Measurements from ENCODE around the gene ADCY3. TPM values are rescaled to one million over a fixed set of nuclear protein-coding genes. Genes with fewer than 3 reads are reported as not detected.
A peak's percentile ranks its signal among the peaks of the same experiment; 100 is the strongest.

Gene ADCY3
- total RNA-seq, 4 donors from 2014 or later, result 3.9 to 16.6 (median 12.3) TPM

DNA sequence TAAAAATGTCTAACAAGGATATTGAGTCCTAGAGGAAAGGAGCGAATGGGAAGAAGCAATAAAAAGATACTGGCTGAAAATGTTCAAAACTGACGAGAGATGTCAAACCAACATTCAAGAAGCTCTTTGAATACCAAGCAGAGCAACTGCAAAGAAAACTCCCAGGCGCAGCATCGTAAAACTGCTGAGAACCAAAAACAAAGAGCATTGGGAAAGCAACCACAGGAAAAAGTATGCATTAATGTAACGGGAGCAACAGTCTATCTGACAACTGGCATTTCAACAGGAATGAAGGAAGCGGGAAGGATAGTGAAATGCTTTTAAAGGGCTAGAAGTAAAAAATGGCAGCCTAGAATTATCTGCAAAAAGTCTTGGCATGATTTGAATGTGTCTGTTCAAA is 53.1 kb downstream of the ADCY3 start:
- no peaks in the 10 kb centered on the region for H3K9me3 ChIP-seq
- no peak overlapping the region for H3K4me3 ChIP-seq
- no peak overlapping the region for H3K27ac ChIP-seq
- H3K36me3 ChIP-seq, result no peaks in the 10 kb centered on the region
- intact Hi-C loops (cut with DNase I; ENCODE audit: low total_unique reads), result no loop called here
- H3K27me3 ChIP-seq, result no peaks in the 10 kb centered on the region
- no peaks in the 10 kb centered on the region for H3K4me1 ChIP-seq
- TF ChIP-seq POLR2A (IDR thresholded peaks at IDR 0.05), result no peak
- TF ChIP-seq, protein P1, sequence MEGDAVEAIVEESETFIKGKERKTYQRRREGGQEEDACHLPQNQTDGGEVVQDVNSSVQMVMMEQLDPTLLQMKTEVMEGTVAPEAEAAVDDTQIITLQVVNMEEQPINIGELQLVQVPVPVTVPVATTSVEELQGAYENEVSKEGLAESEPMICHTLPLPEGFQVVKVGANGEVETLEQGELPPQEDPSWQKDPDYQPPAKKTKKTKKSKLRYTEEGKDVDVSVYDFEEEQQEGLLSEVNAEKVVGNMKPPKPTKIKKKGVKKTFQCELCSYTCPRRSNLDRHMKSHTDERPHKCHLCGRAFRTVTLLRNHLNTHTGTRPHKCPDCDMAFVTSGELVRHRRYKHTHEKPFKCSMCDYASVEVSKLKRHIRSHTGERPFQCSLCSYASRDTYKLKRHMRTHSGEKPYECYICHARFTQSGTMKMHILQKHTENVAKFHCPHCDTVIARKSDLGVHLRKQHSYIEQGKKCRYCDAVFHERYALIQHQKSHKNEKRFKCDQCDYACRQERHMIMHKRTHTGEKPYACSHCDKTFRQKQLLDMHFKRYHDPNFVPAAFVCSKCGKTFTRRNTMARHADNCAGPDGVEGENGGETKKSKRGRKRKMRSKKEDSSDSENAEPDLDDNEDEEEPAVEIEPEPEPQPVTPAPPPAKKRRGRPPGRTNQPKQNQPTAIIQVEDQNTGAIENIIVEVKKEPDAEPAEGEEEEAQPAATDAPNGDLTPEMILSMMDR (IDR thresholded peaks at IDR 0.05 in 4 of 5, conservative IDR thresholded peaks at IDR 0.05 in 1 of 5), result no peak
- in situ Hi-C loops (cut with MboI; ENCODE audit: low sequenced_read_pairs in 4 of 4), result no loop called here
- no peak for DNase-seq
- ATAC-seq, result no peak

GRCh38 chr2:24863641-24864040 is 56.4 kb downstream of the ADCY3 start:
- Histone ChIP-seq H3K4me3 (no peak overlapping the region), H3K4me1 (no peaks in the 10 kb centered on the region), H3K36me3 (no peaks in the 10 kb centered on the region), H3K9me3 (no peaks in the 10 kb centered on the region), H3K27me3 (no peaks in the 10 kb centered on the region), H3K27ac (peak overlapping the region; percentile 22 to 69 (median 30))
- no peak for TF ChIP-seq POLR2A (IDR thresholded peaks at IDR 0.05)
- TF ChIP-seq, protein P1 (IDR thresholded peaks at IDR 0.05 in 4 of 5, conservative IDR thresholded peaks at IDR 0.05 in 1 of 5), result no peak
- in situ Hi-C loops (cut with MboI; ENCODE audit: low sequenced_read_pairs in 4 of 4) (no loop called here), intact Hi-C loops (cut with DNase I; ENCODE audit: low total_unique reads) (no loop called here)
- ATAC-seq, result no peak
- no peak for DNase-seq

GRCh38 chr2:24861500-24861899 is 58.5 kb downstream of the ADCY3 start:
- Histone ChIP-seq H3K36me3 (no peaks in the 10 kb centered on the region), H3K9me3 (no peaks in the 10 kb centered on the region), H3K4me1 (no peaks in the 10 kb centered on the region), H3K4me3 (no peak overlapping the region), H3K27ac (peak overlapping the region; percentile 49 to 72 (median 61)), H3K27me3 (no peaks in the 10 kb centered on the region)
- peak in 1 of 2 donors; percentile 41 for DNase-seq
- no peak for TF ChIP-seq POLR2A (IDR thresholded peaks at IDR 0.05)
- TF ChIP-seq, protein P1 (IDR thresholded peaks at IDR 0.05 in 4 of 5, conservative IDR thresholded peaks at IDR 0.05 in 1 of 5), result no peak
- in situ Hi-C loops (cut with MboI; ENCODE audit: low sequenced_read_pairs in 4 of 4) (no loop called here), intact Hi-C loops (cut with DNase I; ENCODE audit: low total_unique reads) (no loop called here)
- peak; percentile 50 to 56 for ATAC-seq

DNA sequence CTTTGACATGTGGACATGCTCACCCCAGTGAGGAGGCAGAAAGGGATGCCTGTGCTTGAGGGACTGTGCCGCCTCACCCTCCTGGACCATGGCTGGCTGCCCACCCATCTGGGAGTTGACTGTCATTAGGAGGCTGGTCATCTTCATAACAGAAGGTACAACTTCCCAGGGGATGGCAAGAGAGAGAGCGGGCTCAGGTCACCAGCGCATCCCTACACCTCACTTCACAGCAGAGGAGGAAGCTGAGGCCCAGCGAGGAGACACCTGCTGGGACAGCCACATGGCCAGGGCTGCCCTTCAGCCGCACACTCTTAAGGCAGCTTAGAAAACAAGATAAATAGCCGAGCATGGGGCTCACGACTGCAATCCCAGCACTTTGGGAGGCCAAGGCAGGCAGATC is 59.4 kb downstream of the ADCY3 start:
- peak overlapping the region in 3 of 4 donors; percentile 54 to 69 (median 63) for H3K27ac ChIP-seq
- no peaks in the 10 kb centered on the region for H3K27me3 ChIP-seq
- intact Hi-C loops (cut with DNase I; ENCODE audit: low total_unique reads) (no loop called here), in situ Hi-C loops (cut with MboI; ENCODE audit: low sequenced_read_pairs in 4 of 4) (no loop called here)
- no peak overlapping the region for H3K4me3 ChIP-seq
- H3K9me3 ChIP-seq, result no peaks in the 10 kb centered on the region
- no peaks in the 10 kb centered on the region for H3K4me1 ChIP-seq
- no peak for DNase-seq
- no peak for ATAC-seq
- no peaks in the 10 kb centered on the region for H3K36me3 ChIP-seq
- no peak for TF ChIP-seq POLR2A (IDR thresholded peaks at IDR 0.05)

GRCh38 chr2:24859968-24860600 is 60.0 kb downstream of the ADCY3 start:
- no peak overlapping the region for H3K4me3 ChIP-seq
- no peak for ATAC-seq
- peak overlapping the region in 3 of 4 donors; percentile 54 to 69 (median 63) for H3K27ac ChIP-seq
- H3K27me3 ChIP-seq, result no peaks in the 10 kb centered on the region
- no peak for DNase-seq
- H3K9me3 ChIP-seq, result no peaks in the 10 kb centered on the region
- intact Hi-C loops (cut with DNase I; ENCODE audit: low total_unique reads) (no loop called here), in situ Hi-C loops (cut with MboI; ENCODE audit: low sequenced_read_pairs in 4 of 4) (no loop called here)
- no peaks in the 10 kb centered on the region for H3K4me1 ChIP-seq
- no peaks in the 10 kb centered on the region for H3K36me3 ChIP-seq
- TF ChIP-seq, protein P1 (IDR thresholded peaks at IDR 0.05 in 4 of 5, conservative IDR thresholded peaks at IDR 0.05 in 1 of 5), result no peak
- TF ChIP-seq POLR2A (IDR thresholded peaks at IDR 0.05), result no peak
